AG09309 (cell line): ENCODE measurements around the gene TEX29.

Experiments used
- DNase-seq: peaks from one replicate; pipeline ENCODE4 v3.0.0-alpha.2; 2010; ENCODE audit warnings: low read depth
- H3K4me3 ChIP-seq: 2 replicates; pipeline ENCODE4 v1.5.1; 2011; ENCODE audit warnings: mild to moderate bottlenecking, low read depth, low read length, moderate library complexity; ENCODE audit not compliant: control insufficient read depth
- TF ChIP-seq, protein P1 (sequence below): IDR thresholded peaks from 2 replicates; pipeline ENCODE4 v1.5.1; 2011; ENCODE audit warnings: mild to moderate bottlenecking, low read depth, low read length, inconsistent platforms; ENCODE audit not compliant: insufficient read depth, control insufficient read depth; ENCODE audit errors: missing control alignments

Gene TEX29

DNA sequence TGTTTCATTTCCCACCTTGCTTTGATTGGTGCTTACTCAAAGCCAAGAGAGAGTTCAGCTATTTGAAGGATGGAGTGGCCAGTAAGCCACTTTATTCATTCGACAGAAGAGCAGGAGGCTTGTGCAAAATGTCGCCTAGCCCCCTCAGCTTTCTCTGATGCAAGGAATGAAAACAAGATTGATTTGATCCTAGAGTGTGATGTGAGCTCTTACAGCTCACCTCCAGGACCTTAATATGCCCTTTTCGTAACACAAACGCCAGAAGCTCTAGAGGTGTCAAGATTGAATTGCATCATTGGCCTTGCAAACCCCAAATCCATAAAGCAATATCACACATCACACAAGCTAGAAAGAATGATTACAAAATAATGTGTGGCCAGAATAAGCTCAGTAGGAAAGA, 36.4 kb downstream of the TEX29 start:
- TF ChIP-seq, protein P1, sequence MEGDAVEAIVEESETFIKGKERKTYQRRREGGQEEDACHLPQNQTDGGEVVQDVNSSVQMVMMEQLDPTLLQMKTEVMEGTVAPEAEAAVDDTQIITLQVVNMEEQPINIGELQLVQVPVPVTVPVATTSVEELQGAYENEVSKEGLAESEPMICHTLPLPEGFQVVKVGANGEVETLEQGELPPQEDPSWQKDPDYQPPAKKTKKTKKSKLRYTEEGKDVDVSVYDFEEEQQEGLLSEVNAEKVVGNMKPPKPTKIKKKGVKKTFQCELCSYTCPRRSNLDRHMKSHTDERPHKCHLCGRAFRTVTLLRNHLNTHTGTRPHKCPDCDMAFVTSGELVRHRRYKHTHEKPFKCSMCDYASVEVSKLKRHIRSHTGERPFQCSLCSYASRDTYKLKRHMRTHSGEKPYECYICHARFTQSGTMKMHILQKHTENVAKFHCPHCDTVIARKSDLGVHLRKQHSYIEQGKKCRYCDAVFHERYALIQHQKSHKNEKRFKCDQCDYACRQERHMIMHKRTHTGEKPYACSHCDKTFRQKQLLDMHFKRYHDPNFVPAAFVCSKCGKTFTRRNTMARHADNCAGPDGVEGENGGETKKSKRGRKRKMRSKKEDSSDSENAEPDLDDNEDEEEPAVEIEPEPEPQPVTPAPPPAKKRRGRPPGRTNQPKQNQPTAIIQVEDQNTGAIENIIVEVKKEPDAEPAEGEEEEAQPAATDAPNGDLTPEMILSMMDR = no peak
- no peak for DNase-seq
- no peak overlapping the region for H3K4me3 ChIP-seq

- TF ChIP-seq, protein P1 = no peak
- no peak overlapping the region for H3K4me3 ChIP-seq
- DNase-seq = no peak
Observed at GRCh38 chr13:111359237-111359915, 38.9 kb downstream of the TEX29 start.

- TF ChIP-seq, protein P1 = no peak
- H3K4me3 ChIP-seq = no peak overlapping the region
- no peak for DNase-seq
Observed at GRCh38 chr13:111359930-111360329, 39.5 kb downstream of the TEX29 start.

DNA sequence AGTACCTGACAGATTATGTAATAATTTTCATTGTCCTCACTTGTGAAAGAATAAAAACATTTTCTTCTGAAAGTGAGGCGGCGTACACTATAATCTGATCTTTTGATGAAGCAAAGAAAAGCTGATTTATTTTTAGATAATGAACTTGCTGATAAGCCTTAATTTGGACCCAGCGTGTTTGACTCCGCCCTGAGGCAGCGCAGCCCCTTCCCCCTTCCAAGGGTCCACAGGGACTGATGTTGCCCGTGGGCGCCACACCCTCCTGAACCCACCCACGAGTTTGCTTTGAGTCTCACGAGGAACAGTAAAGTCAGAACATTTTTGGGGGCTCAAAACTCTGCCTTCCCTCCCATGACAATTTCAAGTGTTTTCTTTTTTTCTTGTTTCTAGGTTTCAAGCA, 40.0 kb downstream of the TEX29 start:
- H3K4me3 ChIP-seq = no peak overlapping the region
- TF ChIP-seq, protein P1 = no peak
- no peak for DNase-seq

DNA sequence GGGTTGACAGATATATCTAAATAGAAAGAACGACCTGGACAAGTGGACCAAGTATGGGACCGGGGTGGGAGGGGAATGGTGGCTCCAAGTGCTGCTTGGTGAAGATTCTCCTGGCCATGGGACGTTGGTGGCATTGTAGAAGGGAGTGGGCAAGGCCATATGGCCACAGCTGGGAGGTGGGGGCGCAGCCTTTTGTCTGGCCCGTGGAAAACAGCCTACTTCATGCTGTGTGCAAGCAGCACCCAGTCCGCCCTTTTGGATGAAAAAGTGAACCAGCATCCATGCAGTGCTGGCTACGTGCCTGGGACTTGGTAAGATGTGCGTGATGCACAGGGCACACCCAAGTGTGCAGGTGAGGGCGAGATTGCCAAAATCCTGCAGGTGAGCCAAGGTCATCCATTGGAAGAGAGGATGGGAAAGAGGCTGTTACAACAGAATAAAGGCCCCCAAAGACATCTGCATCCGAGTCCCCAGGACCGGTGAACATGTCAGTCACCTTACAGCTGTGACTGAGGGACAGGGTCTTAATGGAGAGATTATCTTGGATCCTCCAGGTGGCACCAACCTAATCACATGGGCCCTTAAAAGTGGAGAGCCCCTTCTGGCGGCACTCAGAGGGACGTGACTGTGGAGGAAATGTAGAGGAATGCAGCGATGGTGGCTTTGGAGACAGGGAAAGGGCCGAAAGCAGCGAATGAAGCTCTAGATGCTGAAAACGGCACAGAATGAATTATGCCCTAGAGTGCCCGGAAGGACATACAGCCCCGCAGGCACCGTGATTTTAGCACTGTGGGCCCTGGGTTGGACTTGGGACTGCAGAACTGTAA, 40.8 kb downstream of the TEX29 start:
- no peak for DNase-seq
- no peak overlapping the region for H3K4me3 ChIP-seq
- TF ChIP-seq, protein P1 = no peak

DNA sequence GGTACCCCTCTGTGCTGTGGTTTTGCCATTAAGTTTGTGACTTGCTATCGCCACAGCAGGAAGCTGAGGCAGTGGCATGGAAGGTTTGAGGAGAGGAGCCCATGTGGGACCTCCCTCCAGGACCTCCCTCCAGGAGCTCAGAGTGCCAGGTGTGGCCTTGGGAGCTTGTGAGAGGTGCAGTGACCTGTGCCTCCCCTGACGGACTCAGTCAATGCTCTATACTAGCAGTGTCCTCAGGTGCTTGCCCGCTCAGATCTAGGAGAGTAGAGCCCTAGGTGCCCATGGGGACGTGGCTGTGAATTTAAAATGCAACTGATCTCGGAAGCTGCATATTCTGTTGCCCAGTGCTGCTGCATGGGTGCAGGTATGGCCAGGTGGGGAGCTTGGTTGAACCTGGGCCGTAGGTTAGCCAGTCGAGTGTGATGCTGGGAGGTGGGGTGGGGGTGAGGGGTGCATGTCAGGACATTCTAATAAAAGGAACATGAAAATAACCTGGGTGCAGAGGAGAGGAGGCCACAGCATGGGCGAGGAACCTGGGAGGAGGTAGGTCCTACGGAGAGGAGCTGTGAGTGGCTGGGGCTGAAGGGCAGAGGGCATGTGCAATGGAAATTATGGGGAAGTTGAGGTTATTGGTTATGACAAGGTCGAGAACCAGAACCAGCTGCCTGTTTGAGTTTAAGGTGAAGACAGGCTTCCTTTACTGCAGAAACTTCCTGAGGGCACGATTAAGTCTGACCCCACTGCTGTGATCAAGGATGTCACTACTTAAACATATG, 41.6 kb downstream of the TEX29 start:
- TF ChIP-seq, protein P1 = no peak
- no peak for DNase-seq
- H3K4me3 ChIP-seq = no peak overlapping the region
